ENCODE measurements around the gene SULT4A1. TPM values are rescaled to one million over a fixed set of nuclear protein-coding genes. Genes with fewer than 3 reads are reported as not detected.

Gene SULT4A1
- total and polyA plus RNA-seq, 3 donors from 2014 or later: 10.3 to 11.9 (median 11.2) TPM

GRCh38 chr22:43835166-43835565, 27.1 kb downstream of the SULT4A1 start:
- TF ChIP-seq POLR2A (IDR thresholded peaks at IDR 0.05): no peak
- TF ChIP-seq, protein P1, sequence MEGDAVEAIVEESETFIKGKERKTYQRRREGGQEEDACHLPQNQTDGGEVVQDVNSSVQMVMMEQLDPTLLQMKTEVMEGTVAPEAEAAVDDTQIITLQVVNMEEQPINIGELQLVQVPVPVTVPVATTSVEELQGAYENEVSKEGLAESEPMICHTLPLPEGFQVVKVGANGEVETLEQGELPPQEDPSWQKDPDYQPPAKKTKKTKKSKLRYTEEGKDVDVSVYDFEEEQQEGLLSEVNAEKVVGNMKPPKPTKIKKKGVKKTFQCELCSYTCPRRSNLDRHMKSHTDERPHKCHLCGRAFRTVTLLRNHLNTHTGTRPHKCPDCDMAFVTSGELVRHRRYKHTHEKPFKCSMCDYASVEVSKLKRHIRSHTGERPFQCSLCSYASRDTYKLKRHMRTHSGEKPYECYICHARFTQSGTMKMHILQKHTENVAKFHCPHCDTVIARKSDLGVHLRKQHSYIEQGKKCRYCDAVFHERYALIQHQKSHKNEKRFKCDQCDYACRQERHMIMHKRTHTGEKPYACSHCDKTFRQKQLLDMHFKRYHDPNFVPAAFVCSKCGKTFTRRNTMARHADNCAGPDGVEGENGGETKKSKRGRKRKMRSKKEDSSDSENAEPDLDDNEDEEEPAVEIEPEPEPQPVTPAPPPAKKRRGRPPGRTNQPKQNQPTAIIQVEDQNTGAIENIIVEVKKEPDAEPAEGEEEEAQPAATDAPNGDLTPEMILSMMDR (IDR thresholded peaks at IDR 0.05): no peak
- WGBS, 2 donors: 61 to 65% methylated on average over 10 to 12 of the region's 12 CpGs
- Histone ChIP-seq H3K27ac (no peak overlapping the region), H3K27me3 (no peaks in the 10 kb centered on the region), H3K4me3 (no peak overlapping the region), H3K9me3 (no peaks in the 10 kb centered on the region), H3K4me1 (peaks cover 2% of the 10 kb centered on the region), H3K36me3 (ENCODE audit: low read depth, missing control alignments) (no peaks in the 10 kb centered on the region)
- DNase-seq: no peak
- intact Hi-C loops (cut with DNase I; ENCODE audit: low total_unique reads): no loop called here

GRCh38 chr22:43833286-43834240, 28.8 kb downstream of the SULT4A1 start:
- H3K4me1 ChIP-seq: peaks cover 5% of the 10 kb centered on the region
- WGBS, 2 donors: 80 to 88% methylated on average over 21 to 36 of the region's 36 CpGs
- H3K36me3 ChIP-seq (ENCODE audit: low read depth, missing control alignments): no peaks in the 10 kb centered on the region
- no peaks in the 10 kb centered on the region for H3K27me3 ChIP-seq
- TF ChIP-seq POLR2A (IDR thresholded peaks at IDR 0.05): no peak
- TF ChIP-seq, protein P1 (IDR thresholded peaks at IDR 0.05): no peak
- H3K9me3 ChIP-seq: no peaks in the 10 kb centered on the region
- intact Hi-C loops (cut with DNase I; ENCODE audit: low total_unique reads): no loop called here
- H3K4me3 ChIP-seq: no peak overlapping the region
- no peak overlapping the region for H3K27ac ChIP-seq
- DNase-seq: no peak

DNA sequence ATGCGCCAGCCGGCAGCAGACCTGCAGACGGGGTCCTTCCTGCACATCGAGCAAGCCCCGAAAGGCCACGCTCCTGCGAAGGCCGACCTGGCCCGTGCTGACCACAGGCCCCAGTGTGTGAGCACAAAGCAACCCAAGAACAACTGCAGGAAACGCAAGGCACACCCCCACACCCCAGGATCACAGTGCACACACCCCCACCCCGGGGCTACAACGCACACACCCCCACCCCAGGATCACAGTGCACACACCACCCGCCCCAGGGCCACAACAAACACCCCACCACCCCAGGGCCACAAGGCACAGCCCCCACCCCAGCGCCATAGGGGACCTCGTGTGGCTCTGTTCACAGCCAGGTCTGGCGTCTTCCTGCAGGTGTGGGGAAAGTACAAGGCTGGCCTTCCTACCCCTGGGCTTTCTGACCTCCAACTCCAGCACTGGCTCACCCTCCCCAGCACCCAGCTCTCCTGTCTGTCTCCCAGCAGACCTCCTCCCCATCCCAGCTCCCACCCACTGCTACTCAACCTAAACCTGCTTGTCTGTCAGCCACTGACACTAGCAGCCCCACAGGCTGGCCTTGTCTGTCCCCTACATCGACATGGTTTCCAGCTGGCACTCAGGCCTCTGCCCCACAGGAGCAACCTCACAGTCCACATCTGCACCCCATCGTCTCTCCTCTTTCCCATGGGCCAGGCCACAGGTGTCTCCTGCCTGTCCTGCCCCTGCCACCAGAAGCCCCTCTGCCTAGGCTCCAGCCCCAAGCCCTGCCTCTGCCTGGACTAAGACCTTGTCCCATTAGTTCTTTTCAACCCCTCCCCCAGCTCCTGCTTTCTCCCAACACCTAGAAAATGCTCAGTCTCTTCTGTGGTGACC, 29.7 kb downstream of the SULT4A1 start:
- no peaks in the 10 kb centered on the region for H3K9me3 ChIP-seq
- H3K4me3 ChIP-seq: no peak overlapping the region
- peaks cover 5% of the 10 kb centered on the region for H3K4me1 ChIP-seq
- no peaks in the 10 kb centered on the region for H3K36me3 ChIP-seq (ENCODE audit: low read depth, missing control alignments)
- WGBS, 2 donors: 93 to 95% methylated on average over 6 to 18 of the region's 18 CpGs
- H3K27me3 ChIP-seq: no peaks in the 10 kb centered on the region
- DNase-seq: no peak
- TF ChIP-seq, protein P1 (IDR thresholded peaks at IDR 0.05): no peak
- TF ChIP-seq POLR2A (IDR thresholded peaks at IDR 0.05): no peak
- intact Hi-C loops (cut with DNase I; ENCODE audit: low total_unique reads): no loop called here
- H3K27ac ChIP-seq: no peak overlapping the region

- H3K36me3 ChIP-seq (ENCODE audit: low read depth, missing control alignments): no peaks in the 10 kb centered on the region
- H3K4me1 ChIP-seq: peaks cover 5% of the 10 kb centered on the region
- 90 to 97% methylated on average over 20 to 33 of the region's 33 CpGs for WGBS, 2 donors
- no peak for TF ChIP-seq POLR2A (IDR thresholded peaks at IDR 0.05)
- no peaks in the 10 kb centered on the region for H3K27me3 ChIP-seq
- intact Hi-C loops (cut with DNase I; ENCODE audit: low total_unique reads): no loop called here
- DNase-seq: no peak
- H3K4me3 ChIP-seq: no peak overlapping the region
- H3K27ac ChIP-seq: no peak overlapping the region
- H3K9me3 ChIP-seq: no peaks in the 10 kb centered on the region
Measured at GRCh38 chr22:43831561-43832392, 30.5 kb downstream of the SULT4A1 start.

Data from testis (tissue), 3 donors.